K562 (cell line): Measurements from ENCODE around the gene ACSF3. TPM values are rescaled to one million over a fixed set of nuclear protein-coding genes. Genes with fewer than 3 reads are reported as not detected.

Experiments used
- ATAC-seq: fragments of 200-7000 bp; cut with Tn5 transposase; 3 replicates; pipeline ENCODE4 v1.9.1; 2020; ENCODE audit warnings: moderate library complexity
- BruUV-seq: library from RNA; stranded (reverse); fragments of 400-500 nt; replicated peaks from 2 replicates; lab custom pipeline; 2021; lab: Mats Ljungman, UMichigan
- CTCF ChIA-PET: fragments of 300-600 bp; formaldehyde crosslinking; extraction: SDS; loops from one replicate; lab custom pipeline; 2021; ENCODE audit warnings: low intra/inter-chr PET ratio; lab: Yijun Ruan, JAX
- POLR2A ChIA-PET: fragments of 300-600, 350-650 bp; sonication (Branson Sonifier 250); formaldehyde crosslinking; extraction: SDS; loops from one replicate; lab custom pipeline; 2021; ENCODE audit warnings: antibody characterized with exemption, inconsistent platforms; lab: Yijun Ruan, JAX
- DNase-seq, 4 experiments: peaks; one replicate each; pipeline versions ENCODE4 v3.0.0 to v3.0.0-alpha.2; 2011 to 2018; ENCODE audit warnings: low spot score in 3 of 4, mixed read lengths in 3 of 4; ENCODE audit errors: extremely low read depth in 1 of 4
- FAIRE-seq: peaks from 2 replicates; lab custom pipeline; 2011; peaks lifted over from hg19 to GRCh38; lab: Jason Lieb, UNC
- H2AFZ ChIP-seq: 2 replicates; pipeline ENCODE4 v1.6.0; 2011; ENCODE audit warnings: low read depth, low read length, control low read depth, inconsistent platforms
- H3K27ac ChIP-seq: fragments of 200-600 bp; 3 replicates; pipeline ENCODE4 v1.8.0; 2011; ENCODE audit warnings: low read depth, mild to moderate bottlenecking, control low read depth, inconsistent platforms, low read length, moderate library complexity, mixed read lengths; ENCODE audit errors: extremely low read depth
- H3K27me3 ChIP-seq, 2 experiments: fragments of 300-600 bp in 1 of 2; 2 replicates in 1 of 2; 3 replicates in 1 of 2; pipeline versions ENCODE4 v1.6.0 to v1.8.0; 2011; ENCODE audit warnings: inconsistent platforms in 2 of 2, low read length in 2 of 2, mild to moderate bottlenecking in 1 of 2, mixed read lengths in 1 of 2, moderate library complexity in 1 of 2; ENCODE audit not compliant: control insufficient read depth in 2 of 2, insufficient read depth in 2 of 2
- H3K36me3 ChIP-seq: fragments of 300-600 bp; 3 replicates; pipeline ENCODE4 v1.8.0; 2011; ENCODE audit warnings: mild to moderate bottlenecking, low read length, inconsistent platforms; ENCODE audit not compliant: control insufficient read depth, insufficient read depth
- H3K4me1 ChIP-seq, 2 experiments: fragments of 200-600 bp in 1 of 2; replicated peaks in 1 of 2; 2 replicates in 1 of 2; 3 replicates in 1 of 2; pipeline versions ENCODE4 v1.5.1 to v1.8.0; 2011; ENCODE audit warnings: inconsistent platforms in 2 of 2, low read length in 2 of 2, mild to moderate bottlenecking in 1 of 2, mixed read lengths in 1 of 2, moderate library complexity in 1 of 2; ENCODE audit not compliant: control insufficient read depth in 2 of 2, insufficient read depth in 2 of 2
- H3K4me2 ChIP-seq: 2 replicates; pipeline ENCODE4 v1.6.1; 2011; ENCODE audit warnings: low read length, control low read depth, inconsistent platforms, mixed read lengths; ENCODE audit not compliant: insufficient read depth
- H3K4me3 ChIP-seq: fragments of 200-600 bp; sonication (generic), shearing (Covaris generic); 2 replicates; pipeline ENCODE4 v1.5.1; 2016; ENCODE audit warnings: control low read depth, inconsistent platforms
- H3K79me2 ChIP-seq: fragments of 200-600 bp; 3 replicates; pipeline ENCODE4 v1.8.0; 2011; ENCODE audit warnings: low read length, inconsistent platforms; ENCODE audit not compliant: control insufficient read depth, insufficient read depth
- H3K9ac ChIP-seq, 2 experiments: 2 replicates each; pipeline versions ENCODE4 v1.6.0 to v1.6.1; 2011; ENCODE audit warnings: low read depth in 2 of 2, low read length in 2 of 2, control low read depth in 1 of 2, inconsistent platforms in 1 of 2, mild to moderate bottlenecking in 1 of 2, mixed read lengths in 1 of 2; ENCODE audit not compliant: insufficient read depth in 1 of 2
- H3K9me1 ChIP-seq: one replicate; pipeline ENCODE4 v1.6.0; 2011; ENCODE audit warnings: inconsistent platforms, mild to moderate bottlenecking, low read length, moderate library complexity; ENCODE audit not compliant: control insufficient read depth, insufficient read depth
- H3K9me3 ChIP-seq: replicated peaks from 2 replicates; pipeline ENCODE4 v1.5.1; 2011; ENCODE audit warnings: low read depth, low read length, inconsistent platforms; ENCODE audit not compliant: control insufficient read depth, insufficient read depth
- H4K20me1 ChIP-seq: replicated peaks from 2 replicates; pipeline ENCODE4 v1.6.1; 2011; ENCODE audit warnings: low read length, inconsistent platforms, mixed read lengths; ENCODE audit not compliant: control insufficient read depth, insufficient read depth
- ARID2 ChIP-seq: fragments of 450-650 bp; IDR thresholded peaks from 2 replicates; pipeline ENCODE4 v1.6.1; 2017; ENCODE audit warnings: antibody characterized with exemption, mild to moderate bottlenecking
- CHCHD3 ChIP-seq: fragments of 250-450 bp; sonication (Bioruptor Pico); IDR thresholded peaks from 2 replicates; pipeline ENCODE4 v2.1.2; 2022; ENCODE audit warnings: mild to moderate bottlenecking
- KDM1A ChIP-seq, 2 experiments: fragments of 450-650 bp; IDR thresholded peaks; 2 replicates each; pipeline ENCODE4 v1.6.1; 2016; ENCODE audit warnings: mild to moderate bottlenecking in 2 of 2
- MITF ChIP-seq: IDR thresholded peaks from 2 replicates; pipeline ENCODE4 v1.6.1; 2014; ENCODE audit warnings: antibody characterized with exemption
- MYC ChIP-seq, 2 experiments: fragments of 250-450 bp in 1 of 2; sonication (Bioruptor Pico) in 1 of 2; IDR thresholded peaks; 2 replicates each; pipeline versions ENCODE4 v1.5.1 to v1.6.1; 2012 to 2021; ENCODE audit warnings: low read depth in 2 of 2, borderline replicate concordance in 1 of 2, improper control_type of control experiment in 1 of 2, low read length in 1 of 2, mild to moderate bottlenecking in 1 of 2, moderate library complexity in 1 of 2
- NR2C1 ChIP-seq, 2 experiments: fragments of 450-650 bp; IDR thresholded peaks; 2 replicates each; pipeline ENCODE4 v1.6.1; 2017; ENCODE audit warnings: mild to moderate bottlenecking in 2 of 2, antibody characterized with exemption in 1 of 2, inconsistent platforms in 1 of 2, missing compliant biosample characterization in 1 of 2, missing genetic modification characterization in 1 of 2
- PCBP1 ChIP-seq: fragments of 200-400 bp; formaldehyde crosslinking; IDR thresholded peaks from 2 replicates; pipeline ENCODE4 v1.6.1; 2018; ENCODE audit warnings: mild to moderate bottlenecking, low read depth, low read length; ENCODE audit not compliant: poor library complexity, severe bottlenecking
- RCOR1 ChIP-seq, 2 experiments: IDR thresholded peaks; 2 replicates each; pipeline ENCODE4 v1.6.1; 2012; ENCODE audit warnings: low read depth in 2 of 2, low read length in 2 of 2, borderline replicate concordance in 1 of 2, improper control_type of control experiment in 1 of 2
- SIN3B ChIP-seq: fragments of 450-650 bp; IDR thresholded peaks from 2 replicates; pipeline ENCODE4 v1.6.1; 2017; ENCODE audit warnings: low read depth, mild to moderate bottlenecking, moderate library complexity
- ZBTB11 ChIP-seq, 3 experiments: fragments of 200-800 bp in 1 of 3; fragments of 250-450 bp in 1 of 3; fragments of 450-650 bp in 1 of 3; sonication (Bioruptor Pico) in 1 of 3; sonication (Bioruptor generic) in 1 of 3; formaldehyde crosslinking in 1 of 3; IDR thresholded peaks; 2 replicates each; pipeline versions ENCODE4 v1.6.1 to v1.8.0; 2016 to 2022; ENCODE audit warnings: mild to moderate bottlenecking in 2 of 3, missing genetic modification characterization in 2 of 3, missing compliant biosample characterization in 1 of 3, moderate library complexity in 1 of 3
- ZSCAN29 ChIP-seq: fragments of 450-650 bp; IDR thresholded peaks from 2 replicates; pipeline ENCODE4 v1.6.1; 2017
- WGBS: fragments of 100-300 bp; shearing (Covaris generic); methylation state at CpG from one replicate; pipeline ENCODE4 v1.1.6; 2016; ENCODE audit warnings: low coverage, mixed read lengths; ENCODE audit not compliant: insufficient coverage; ENCODE audit errors: missing lambda C conversion rate; 5-methylcytosine and 5-hydroxymethylcytosine counted together
- in situ Hi-C: fragments of 300-500 bp; cut with MboI; formaldehyde crosslinking; loops from 4 replicates; pipeline ENCODE4 v1.15.0; 2018; ENCODE audit warnings: inconsistent platforms, mixed read lengths
- intact Hi-C: fragments of 100-400 bp; cut with micrococcal nuclease; formaldehyde crosslinking; loops from 2 replicates; pipeline ENCODE4 v1.14.2; 2022
- polyA plus RNA-seq, 8 experiments: library from polyadenylated mRNA; depleted of rRNA in 4 of 8; stranded (reverse) in 5 of 8; unstranded in 3 of 8; fragments of >200 nt; fragmentation: Nextera tagmentation in 2 of 8; fragmentation: Illumina TruSeq in 1 of 8; extraction: Ambion mirVana in 2 of 8; extraction: Trizol in 1 of 8; gene quantifications; 2 replicates each; pipeline versions ENCODE4 v1.2.1 to v1.2.3, GENCODE V29; 2011 to 2014; ENCODE audit warnings: inconsistent platforms in 1 of 8, missing spikeins in 1 of 8
- total RNA-seq, 7 experiments: library from RNA; depleted of rRNA in 6 of 7; stranded (reverse); fragments of >200 nt in 6 of 7; fragmentation: Illumina TruSeq in 2 of 7; extraction: Trizol in 2 of 7; gene quantifications; 2 replicates each; pipeline versions ENCODE4 v1.2.1 to v1.2.3, GENCODE V29; 2011 to 2021; ENCODE audit warnings: low replicate concordance in 1 of 7

Gene ACSF3
- total and polyA plus RNA-seq, 9 of the 15 experiments (the other 6 are each of a cell fraction or from before 2014, with no cell fraction given), result 0.77 to 32.8 (median 14.7) TPM

GRCh38 chr16:89190150-89190958 lies 96.7 kb downstream of the ACSF3 start (continued):
- TF ChIP-seq MITF, result no peak
- no peak for TF ChIP-seq NR2C1 (IDR thresholded peaks at IDR 0.05)
- TF ChIP-seq NR2C1 (tag; IDR thresholded peaks at IDR 0.05), result no peak
- TF ChIP-seq CHCHD3, result no peak

DNA sequence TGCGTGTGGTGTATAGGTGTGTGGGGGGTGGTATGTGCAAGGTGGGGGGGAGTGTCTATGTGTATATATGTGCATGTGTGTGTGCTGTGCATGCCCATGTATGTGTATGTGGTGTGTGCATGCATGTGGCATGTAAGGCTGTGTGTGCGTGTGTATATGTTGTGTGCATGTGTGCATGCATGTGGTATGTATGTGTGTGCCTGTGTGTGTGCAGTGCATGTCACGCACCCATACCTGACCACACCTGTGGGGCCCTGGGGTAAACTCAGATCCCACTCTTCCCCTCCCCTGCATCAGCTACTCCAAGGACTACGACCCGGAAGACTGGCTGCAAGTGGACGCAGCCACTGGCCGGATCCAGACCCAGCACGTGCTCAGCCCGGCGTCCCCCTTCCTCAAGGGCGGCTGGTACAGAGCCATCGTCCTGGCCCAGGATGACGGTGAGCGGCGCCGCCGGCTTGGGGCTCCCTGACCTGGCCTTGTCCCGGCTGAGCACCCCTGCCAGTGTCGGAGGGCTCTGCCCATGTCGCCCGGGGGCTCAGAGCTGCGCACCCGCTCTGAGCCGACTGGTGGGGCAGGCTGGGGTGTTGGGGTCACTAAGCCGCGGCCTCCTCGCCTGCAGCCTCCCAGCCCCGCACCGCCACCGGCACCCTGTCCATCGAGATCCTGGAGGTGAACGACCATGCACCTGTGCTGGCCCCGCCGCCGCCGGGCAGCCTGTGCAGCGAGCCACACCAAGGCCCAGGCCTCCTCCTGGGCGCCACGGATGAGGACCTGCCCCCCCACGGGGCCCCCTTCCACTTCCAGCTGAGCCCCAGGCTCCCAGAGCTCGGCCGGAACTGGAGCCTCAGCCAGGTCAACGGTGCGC lies 97.6 kb downstream of the ACSF3 start:
- no peak for FAIRE-seq
- intact Hi-C loops, result no loop called here
- H3K36me3 ChIP-seq, result no peaks in the 10 kb centered on the region
- H3K9ac ChIP-seq, result no peak overlapping the region; a peak in 1 of 4 replicates
- peaks cover 3% of the 10 kb centered on the region for H3K9me1 ChIP-seq
- no peaks in the 10 kb centered on the region for H3K9me3 ChIP-seq
- H2AFZ ChIP-seq, result no peak overlapping the region
- H3K4me2 ChIP-seq, result no peak overlapping the region
- TF ChIP-seq MYC (IDR thresholded peaks at IDR 0.05; ENCODE audit: low read depth, low read length) (no peak), MYC (CRISPR knock-in tag; IDR thresholded peaks at IDR 0.05; ENCODE audit: borderline replicate concordance, low read depth) (no peak), ZSCAN29 (no peak), ZBTB11 (CRISPR knock-in tag; IDR thresholded peaks at IDR 0.05) (no peak), KDM1A (IDR thresholded peaks at IDR 0.05) (peak in 1 of 2 experiments; percentile 91; a peak in 2 of 4 replicates), RCOR1 (IDR thresholded peaks at IDR 0.05; ENCODE audit: borderline replicate concordance in 1 of 2, low read depth in 2 of 2, low read length in 2 of 2) (no peak), PCBP1 (peak; percentile 56), ARID2 (0 out of 2 replicates have a peak, but pooled peaks have one; percentile 33), SIN3B (0 out of 2 replicates have a peak, but pooled peaks have one; percentile 36)
- peaks cover 0 to 69% of the 10 kb centered on the region in 2 experiments; a peak in 4 of 5 replicates for H3K4me1 ChIP-seq
- ChIA-PET POLR2A (no interaction called here), CTCF (no interaction called here)
- BruUV-seq, result no TSS peak
- no peaks in the 10 kb centered on the region for H3K79me2 ChIP-seq
- no peak for DNase-seq
- ATAC-seq, result no peak
- 47% methylated on average over 34 of the region's 44 CpGs for WGBS
- in situ Hi-C loops, result no loop called here
- no peak overlapping the region for H3K4me3 ChIP-seq
- peaks cover 0 to 14% of the 10 kb centered on the region in 2 experiments; a peak in 1 of 5 replicates for H3K27me3 ChIP-seq
- no peak overlapping the region for H3K27ac ChIP-seq
- no peaks in the 10 kb centered on the region; the same call in 1 of the 2 replicates for H4K20me1 ChIP-seq
